Osteoblast (primary cell): ENCODE measurements around the gene POLG2. TPM values are rescaled to one million over a fixed set of nuclear protein-coding genes. Genes with fewer than 3 reads are reported as not detected.

Source experiments
- DNase-seq: peaks from one replicate; pipeline ENCODE4 v3.0.0; 2011; ENCODE audit warnings: low spot score, mixed read lengths; ENCODE audit not compliant: insufficient read length; ENCODE audit errors: missing footprints
- H2AFZ ChIP-seq: 2 replicates; pipeline ENCODE4 v1.6.0; 2011; ENCODE audit warnings: mild to moderate bottlenecking, low read length
- H3K27ac ChIP-seq: 2 replicates; pipeline ENCODE4 v1.5.1; 2011; ENCODE audit warnings: mild to moderate bottlenecking, low read depth, low read length, moderate library complexity
- H3K27me3 ChIP-seq: 2 replicates; pipeline ENCODE4 v1.6.0; 2012; ENCODE audit warnings: mild to moderate bottlenecking, control low read depth, inconsistent platforms, low read length, moderate library complexity; ENCODE audit not compliant: insufficient read depth
- H3K36me3 ChIP-seq: 2 replicates; pipeline ENCODE4 v1.5.1; 2011; ENCODE audit warnings: mild to moderate bottlenecking, low read length, control low read depth, moderate library complexity; ENCODE audit not compliant: insufficient read depth
- H3K4me1 ChIP-seq: 2 replicates; pipeline ENCODE4 v1.5.1; 2011; ENCODE audit warnings: mild to moderate bottlenecking, low read length, control low read depth, moderate library complexity; ENCODE audit not compliant: insufficient read depth
- H3K4me2 ChIP-seq: 2 replicates; pipeline ENCODE4 v1.6.0; 2011; ENCODE audit warnings: mild to moderate bottlenecking, low read length; ENCODE audit not compliant: insufficient read depth
- H3K4me3 ChIP-seq: fragments of 200-600 bp; sonication (generic); 3 replicates; pipeline ENCODE4 v1.5.1; 2012; ENCODE audit warnings: mild to moderate bottlenecking, low read length, inconsistent platforms; ENCODE audit not compliant: insufficient read depth
- H3K79me2 ChIP-seq: 2 replicates; pipeline ENCODE4 v1.6.0; 2012; ENCODE audit warnings: mild to moderate bottlenecking, low read length, control low read depth, inconsistent platforms; ENCODE audit not compliant: insufficient read depth
- H3K9me3 ChIP-seq: 2 replicates; pipeline ENCODE4 v1.5.1; 2011; ENCODE audit warnings: low read depth, low read length, control low read depth
- H4K20me1 ChIP-seq: 2 replicates; pipeline ENCODE4 v1.6.0; 2012; ENCODE audit warnings: mild to moderate bottlenecking, low read length, control low read depth; ENCODE audit not compliant: insufficient read depth
- small RNA-seq: library from RNA; depleted of rRNA; stranded (forward); fragments of <200 nt; gene quantifications from one replicate; pipeline ENCODE3, GENCODE V24; 2012
- total RNA-seq: library from RNA; depleted of rRNA; stranded (reverse); fragments of >200 nt; gene quantifications from 2 replicates; pipeline ENCODE4 v1.2.3, GENCODE V29; 2012
- TF ChIP-seq, protein P1 (sequence below): IDR thresholded peaks from 2 replicates; pipeline ENCODE4 v1.5.1; 2011; ENCODE audit warnings: mild to moderate bottlenecking, low read depth, low read length, moderate library complexity; ENCODE audit errors: extremely low read depth

POLG2 gene
- total RNA-seq, 1 donor = 7.2 TPM

DNA sequence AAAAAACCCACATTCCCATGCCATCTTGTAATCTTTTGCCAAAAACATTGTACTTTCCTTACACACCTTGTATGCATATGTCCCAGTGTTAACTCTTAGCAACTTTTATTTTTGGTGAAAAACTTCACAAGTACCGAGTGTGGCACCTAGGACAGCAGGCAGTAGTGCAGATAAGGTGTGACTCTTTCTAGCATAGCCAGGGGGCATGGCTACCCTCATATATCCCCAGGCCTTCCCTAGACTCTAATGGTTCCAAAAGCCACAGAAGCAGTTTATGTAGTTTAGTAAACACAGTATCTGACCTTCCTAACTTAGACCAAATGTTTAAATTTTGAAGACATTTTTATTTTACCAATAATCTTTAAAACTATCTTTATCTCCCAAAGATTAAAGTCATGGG, 68.4 kb downstream of the POLG2 start:
- Histone ChIP-seq H2AFZ (no peak overlapping the region), H3K36me3 (no peaks in the 10 kb centered on the region), H3K27me3 (no peaks in the 10 kb centered on the region), H3K4me2 (no peak overlapping the region), H4K20me1 (no peaks in the 10 kb centered on the region), H3K4me3 (no peak overlapping the region), H3K27ac (no peak overlapping the region), H3K9me3 (no peaks in the 10 kb centered on the region), H3K4me1 (peaks cover 11% of the 10 kb centered on the region), H3K79me2 (no peaks in the 10 kb centered on the region)
- TF ChIP-seq, protein P1, sequence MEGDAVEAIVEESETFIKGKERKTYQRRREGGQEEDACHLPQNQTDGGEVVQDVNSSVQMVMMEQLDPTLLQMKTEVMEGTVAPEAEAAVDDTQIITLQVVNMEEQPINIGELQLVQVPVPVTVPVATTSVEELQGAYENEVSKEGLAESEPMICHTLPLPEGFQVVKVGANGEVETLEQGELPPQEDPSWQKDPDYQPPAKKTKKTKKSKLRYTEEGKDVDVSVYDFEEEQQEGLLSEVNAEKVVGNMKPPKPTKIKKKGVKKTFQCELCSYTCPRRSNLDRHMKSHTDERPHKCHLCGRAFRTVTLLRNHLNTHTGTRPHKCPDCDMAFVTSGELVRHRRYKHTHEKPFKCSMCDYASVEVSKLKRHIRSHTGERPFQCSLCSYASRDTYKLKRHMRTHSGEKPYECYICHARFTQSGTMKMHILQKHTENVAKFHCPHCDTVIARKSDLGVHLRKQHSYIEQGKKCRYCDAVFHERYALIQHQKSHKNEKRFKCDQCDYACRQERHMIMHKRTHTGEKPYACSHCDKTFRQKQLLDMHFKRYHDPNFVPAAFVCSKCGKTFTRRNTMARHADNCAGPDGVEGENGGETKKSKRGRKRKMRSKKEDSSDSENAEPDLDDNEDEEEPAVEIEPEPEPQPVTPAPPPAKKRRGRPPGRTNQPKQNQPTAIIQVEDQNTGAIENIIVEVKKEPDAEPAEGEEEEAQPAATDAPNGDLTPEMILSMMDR = no peak
- DNase-seq = no peak

Small RNA genes lying within 50 kb of the gene (small RNA-seq; reads per million reads assigned to genes)
- gene ATP5MFP4 = not detected

Other genes with a start within 250 kb of the POLG2 start
- gene TEX2, start 233.8 kb downstream of the POLG2 start, total RNA-seq = 17.7 and 20.6 TPM in 2 replicates
- gene PECAM1, start 106.2 kb downstream of the POLG2 start, total RNA-seq = 0.29 and 0.36 TPM in 2 replicates
- gene MILR1, start 47.9 kb downstream of the POLG2 start, total RNA-seq = 12.3 and 27.7 TPM in 2 replicates
- gene DDX5, start 9.2 kb upstream of the POLG2 start, total RNA-seq = 291 and 309 TPM in 2 replicates
- gene CEP95, start 9.9 kb upstream of the POLG2 start, total RNA-seq = 47.4 and 48.9 TPM in 2 replicates
- 90.5 and 115 TPM in 2 replicates for gene SMURF2, start 165.3 kb upstream of the POLG2 start, total RNA-seq